ENCODE measurements around the gene COMMD2. TPM values are rescaled to one million over a fixed set of nuclear protein-coding genes. Genes with fewer than 3 reads are reported as not detected.

The COMMD2 gene
- total and polyA plus RNA-seq, 2 of the 4 experiments (the other 2 are of a cell fraction): 23.6 to 46.1 TPM

DNA sequence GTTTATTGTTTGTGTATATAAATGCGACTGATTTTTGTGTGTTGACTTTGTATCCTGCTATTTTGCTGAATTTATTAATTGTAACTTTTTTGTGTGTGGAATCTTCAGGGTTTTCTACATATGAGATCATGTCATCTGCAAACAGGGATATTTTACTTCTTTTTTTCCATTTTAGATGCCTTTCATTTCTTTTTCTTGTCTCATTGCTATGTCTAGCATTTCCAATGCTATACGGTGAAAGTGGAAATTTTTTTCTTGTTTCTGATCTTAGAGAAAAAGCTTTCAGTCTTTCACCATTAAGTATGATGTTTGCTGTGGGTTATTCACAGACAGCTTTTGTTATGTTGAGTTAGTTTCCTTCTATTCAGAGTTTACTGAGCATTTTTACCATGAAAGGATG is 31.4 kb downstream of the COMMD2 start:
- H3K36me3 ChIP-seq (ENCODE audit: control insufficient read depth, insufficient read depth, low read length): no peaks in the 10 kb centered on the region
- H3K18ac ChIP-seq (ENCODE audit: low read depth, low read length): no peak overlapping the region
- H3K27me3 ChIP-seq (ENCODE audit: control insufficient read depth, insufficient read depth, low read length): peaks cover 1% of the 10 kb centered on the region; the same call in 1 of the 2 replicates
- H2BK120ac ChIP-seq (ENCODE audit: low read depth, low read length): no peak overlapping the region
- H3K23ac ChIP-seq (ENCODE audit: low read depth, low read length): no peak overlapping the region
- H2BK15ac ChIP-seq (ENCODE audit: low read depth, low read length): no peak overlapping the region
- ATAC-seq (ENCODE audit: low read depth): no peak
- H3K4me1 ChIP-seq (ENCODE audit: control insufficient read depth, insufficient read depth, low read length): no peaks in the 10 kb centered on the region
- H3K27ac ChIP-seq (ENCODE audit: insufficient read depth, low read length): no peak overlapping the region
- H2BK20ac ChIP-seq (ENCODE audit: low read depth, low read length): no peak overlapping the region
- no peak overlapping the region for H2AFZ ChIP-seq (replicated peaks; ENCODE audit: low read length, poor library complexity)
- in situ Hi-C loops (cut with MboI; ENCODE audit: low sequenced_read_pairs): loop anchor here (25.0 kb wide), 2 partner anchors 609 to 759 kb away; no protein-coding TSS in a partner anchor
- no peak overlapping the region for H3K56ac ChIP-seq (ENCODE audit: extremely low read depth, insufficient read depth, low read length)
- H2BK5ac ChIP-seq (ENCODE audit: low read depth, low read length, poor library complexity, severe bottlenecking): no peak overlapping the region
- ChIA-PET CTCF (interaction anchor here (1.4 kb wide), 1 partner anchor 193 kb away, joined by 3 read pairs; no protein-coding TSS in a partner anchor), POLR2A (ENCODE audit: unreplicated experiment) (no interaction called here)
- no peak overlapping the region for H4K5ac ChIP-seq (ENCODE audit: low read depth, low read length)
- no peak overlapping the region for H2AK9ac ChIP-seq (replicated peaks; ENCODE audit: low read depth, low read length, poor library complexity)
- H3K9me3 ChIP-seq (ENCODE audit: control insufficient read depth, insufficient read depth, low read length): no peaks in the 10 kb centered on the region
- no peak overlapping the region for H2AK5ac ChIP-seq (ENCODE audit: low read depth, low read length)
- intact Hi-C loops (cut with micrococcal nuclease): no loop called here
- no peak overlapping the region for H3K14ac ChIP-seq (replicated peaks; ENCODE audit: low read depth, low read length)
- no peak overlapping the region for H3K4ac ChIP-seq (ENCODE audit: low read depth, low read length)
- no peak overlapping the region for H3K4me2 ChIP-seq (ENCODE audit: low read depth, low read length)
- BruUV-seq (replicated peaks): no TSS peak
- H4K8ac ChIP-seq (ENCODE audit: low read depth in 2 of 2, low read length in 2 of 2): no peak overlapping the region
- WGBS, 2 experiments (ENCODE audit: extremely low coverage in 2 of 2, insufficient read length in 1 of 2): 100% methylated on average over 1 of the region's 2 CpGs; no CpG with 5 or more reads in 1 of the 2 experiments
- H3K9ac ChIP-seq (ENCODE audit: low read depth, low read length): no peak overlapping the region
- TF ChIP-seq POLR2A (IDR thresholded peaks at IDR 0.05; ENCODE audit: low read depth, low read length) (no peak), RAD21 (IDR thresholded peaks at IDR 0.05; ENCODE audit: low read length) (no peak), CHD1 (IDR thresholded peaks at IDR 0.05; ENCODE audit: low read depth, low read length) (no peak), MAZ (IDR thresholded peaks at IDR 0.05; ENCODE audit: borderline replicate concordance, low read depth, low read length) (no peak), SMC3 (IDR thresholded peaks at IDR 0.05; ENCODE audit: low read depth, low read length) (no peak), FOS (IDR thresholded peaks at IDR 0.05; ENCODE audit: low read depth, low read length) (no peak), BHLHE40 (IDR thresholded peaks at IDR 0.05; ENCODE audit: low read depth, low read length) (no peak), MAFK (IDR thresholded peaks at IDR 0.05; ENCODE audit: low read depth, low read length) (no peak), MXI1 (IDR thresholded peaks at IDR 0.05; ENCODE audit: borderline replicate concordance, low read depth, low read length) (no peak), CEBPB (IDR thresholded peaks at IDR 0.05; ENCODE audit: low read depth, low read length) (no peak), NFE2L2 (IDR thresholded peaks at IDR 0.05; ENCODE audit: low read depth, low read length) (no peak), RCOR1 (IDR thresholded peaks at IDR 0.05; ENCODE audit: insufficient replicate concordance, low read length) (no peak), RFX5 (IDR thresholded peaks at IDR 0.05; ENCODE audit: low read depth, low read length) (no peak)
- TF ChIP-seq, protein P1, sequence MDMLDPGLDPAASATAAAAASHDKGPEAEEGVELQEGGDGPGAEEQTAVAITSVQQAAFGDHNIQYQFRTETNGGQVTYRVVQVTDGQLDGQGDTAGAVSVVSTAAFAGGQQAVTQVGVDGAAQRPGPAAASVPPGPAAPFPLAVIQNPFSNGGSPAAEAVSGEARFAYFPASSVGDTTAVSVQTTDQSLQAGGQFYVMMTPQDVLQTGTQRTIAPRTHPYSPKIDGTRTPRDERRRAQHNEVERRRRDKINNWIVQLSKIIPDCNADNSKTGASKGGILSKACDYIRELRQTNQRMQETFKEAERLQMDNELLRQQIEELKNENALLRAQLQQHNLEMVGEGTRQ (IDR thresholded peaks at IDR 0.05; ENCODE audit: low read depth, low read length): no peak
- TF ChIP-seq, protein P2, sequence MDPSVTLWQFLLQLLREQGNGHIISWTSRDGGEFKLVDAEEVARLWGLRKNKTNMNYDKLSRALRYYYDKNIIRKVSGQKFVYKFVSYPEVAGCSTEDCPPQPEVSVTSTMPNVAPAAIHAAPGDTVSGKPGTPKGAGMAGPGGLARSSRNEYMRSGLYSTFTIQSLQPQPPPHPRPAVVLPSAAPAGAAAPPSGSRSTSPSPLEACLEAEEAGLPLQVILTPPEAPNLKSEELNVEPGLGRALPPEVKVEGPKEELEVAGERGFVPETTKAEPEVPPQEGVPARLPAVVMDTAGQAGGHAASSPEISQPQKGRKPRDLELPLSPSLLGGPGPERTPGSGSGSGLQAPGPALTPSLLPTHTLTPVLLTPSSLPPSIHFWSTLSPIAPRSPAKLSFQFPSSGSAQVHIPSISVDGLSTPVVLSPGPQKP (IDR thresholded peaks at IDR 0.05; ENCODE audit: borderline replicate concordance, low read depth, low read length): no peak
- TF ChIP-seq, protein P3, sequence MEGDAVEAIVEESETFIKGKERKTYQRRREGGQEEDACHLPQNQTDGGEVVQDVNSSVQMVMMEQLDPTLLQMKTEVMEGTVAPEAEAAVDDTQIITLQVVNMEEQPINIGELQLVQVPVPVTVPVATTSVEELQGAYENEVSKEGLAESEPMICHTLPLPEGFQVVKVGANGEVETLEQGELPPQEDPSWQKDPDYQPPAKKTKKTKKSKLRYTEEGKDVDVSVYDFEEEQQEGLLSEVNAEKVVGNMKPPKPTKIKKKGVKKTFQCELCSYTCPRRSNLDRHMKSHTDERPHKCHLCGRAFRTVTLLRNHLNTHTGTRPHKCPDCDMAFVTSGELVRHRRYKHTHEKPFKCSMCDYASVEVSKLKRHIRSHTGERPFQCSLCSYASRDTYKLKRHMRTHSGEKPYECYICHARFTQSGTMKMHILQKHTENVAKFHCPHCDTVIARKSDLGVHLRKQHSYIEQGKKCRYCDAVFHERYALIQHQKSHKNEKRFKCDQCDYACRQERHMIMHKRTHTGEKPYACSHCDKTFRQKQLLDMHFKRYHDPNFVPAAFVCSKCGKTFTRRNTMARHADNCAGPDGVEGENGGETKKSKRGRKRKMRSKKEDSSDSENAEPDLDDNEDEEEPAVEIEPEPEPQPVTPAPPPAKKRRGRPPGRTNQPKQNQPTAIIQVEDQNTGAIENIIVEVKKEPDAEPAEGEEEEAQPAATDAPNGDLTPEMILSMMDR (conservative IDR thresholded peaks at IDR 0.05; ENCODE audit: low read depth, low read length): no peak
- H3K4me3 ChIP-seq (ENCODE audit: insufficient read depth, low read depth, low read length): no peak overlapping the region
- no peaks in the 10 kb centered on the region; a peak in 1 of 4 replicates for H3K79me1 ChIP-seq (ENCODE audit: low read depth in 1 of 2, low read length in 2 of 2)
- H4K91ac ChIP-seq (ENCODE audit: insufficient read depth, low read depth, low read length): no peak overlapping the region
- DNase-seq: no peak
- no peaks in the 10 kb centered on the region for H4K20me1 ChIP-seq (ENCODE audit: insufficient read depth, low read length)
- H3K9me1 ChIP-seq (ENCODE audit: insufficient read depth, low read length): no peaks in the 10 kb centered on the region
- dilution Hi-C loops (cut with HindIII; ENCODE audit: low sequenced_read_pairs, unreplicated experiment): no loop called here

Data from IMR-90 (cell line).